ENCODE data around the gene FAM221B. TPM values are rescaled to one million over a fixed set of nuclear protein-coding genes. Genes with fewer than 3 reads are reported as not detected.

The FAM221B gene
- total RNA-seq, 1 experiment from 2014 or later: not detected

GRCh38 chr9:35781066-35781465 lies 47.5 kb downstream of the FAM221B start:
- Histone ChIP-seq H3K4me1 (replicated peaks) (no peaks in the 10 kb centered on the region), H3K4me3 (no peak overlapping the region), H3K36me3 (no peaks in the 10 kb centered on the region), H3K27me3 (replicated peaks) (no peaks in the 10 kb centered on the region), H3K9me3 (replicated peaks) (no peaks in the 10 kb centered on the region), H3K27ac (no peak overlapping the region)
- no peak for DNase-seq (ENCODE audit: low read depth in 1 of 2, low spot score in 2 of 2)

DNA sequence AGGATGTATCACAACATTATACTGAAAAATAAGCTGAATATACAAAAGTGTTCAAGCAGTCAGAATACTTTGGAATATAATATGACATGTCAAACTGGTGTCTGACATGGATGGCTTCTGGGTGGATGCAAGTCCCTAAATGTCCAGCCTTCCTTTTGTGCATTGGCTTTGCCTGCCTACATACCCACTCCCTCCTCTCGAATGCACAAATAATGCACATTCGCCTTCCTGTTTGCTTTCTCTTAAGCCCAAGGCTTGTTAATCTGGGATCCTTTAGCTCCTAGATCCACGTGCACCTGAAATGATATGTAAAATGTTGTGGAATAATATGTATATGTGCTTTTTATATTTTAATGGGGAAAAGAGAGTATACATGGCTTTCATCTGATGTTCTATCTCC lies 50.0 kb downstream of the FAM221B start:
- no peaks in the 10 kb centered on the region for H3K4me1 ChIP-seq (replicated peaks)
- no peak for DNase-seq (ENCODE audit: low read depth in 1 of 2, low spot score in 2 of 2)
- no peaks in the 10 kb centered on the region for H3K9me3 ChIP-seq (replicated peaks)
- no peaks in the 10 kb centered on the region for H3K36me3 ChIP-seq
- no peaks in the 10 kb centered on the region for H3K27me3 ChIP-seq (replicated peaks)
- H3K4me3 ChIP-seq: no peak overlapping the region
- no peak overlapping the region for H3K27ac ChIP-seq

DNA sequence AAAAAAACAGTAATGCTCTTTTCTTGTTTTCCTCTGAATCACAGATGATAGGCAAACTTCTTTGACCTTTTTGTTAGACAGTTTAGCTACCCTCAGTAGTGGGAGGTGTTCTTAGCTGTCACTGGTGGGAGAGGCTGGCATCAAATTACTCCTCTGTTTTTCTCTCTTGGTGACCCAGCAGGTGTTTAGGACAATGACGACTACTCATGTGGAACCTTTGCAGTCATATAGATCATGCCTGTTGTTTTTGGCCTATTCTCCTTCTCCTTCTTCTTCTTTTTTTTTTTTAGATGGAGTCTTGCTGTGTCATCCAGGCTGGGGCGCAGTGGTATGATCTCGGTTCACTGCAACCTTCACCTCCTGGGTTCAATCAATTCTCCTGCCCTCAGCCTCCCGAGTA lies 52.5 kb downstream of the FAM221B start:
- H3K27ac ChIP-seq: no peak overlapping the region
- no peaks in the 10 kb centered on the region for H3K36me3 ChIP-seq
- H3K4me1 ChIP-seq (replicated peaks): no peaks in the 10 kb centered on the region
- no peak for DNase-seq (ENCODE audit: low read depth in 1 of 2, low spot score in 2 of 2)
- H3K27me3 ChIP-seq (replicated peaks): no peaks in the 10 kb centered on the region
- no peak overlapping the region for H3K4me3 ChIP-seq
- H3K9me3 ChIP-seq (replicated peaks): no peaks in the 10 kb centered on the region

DNA sequence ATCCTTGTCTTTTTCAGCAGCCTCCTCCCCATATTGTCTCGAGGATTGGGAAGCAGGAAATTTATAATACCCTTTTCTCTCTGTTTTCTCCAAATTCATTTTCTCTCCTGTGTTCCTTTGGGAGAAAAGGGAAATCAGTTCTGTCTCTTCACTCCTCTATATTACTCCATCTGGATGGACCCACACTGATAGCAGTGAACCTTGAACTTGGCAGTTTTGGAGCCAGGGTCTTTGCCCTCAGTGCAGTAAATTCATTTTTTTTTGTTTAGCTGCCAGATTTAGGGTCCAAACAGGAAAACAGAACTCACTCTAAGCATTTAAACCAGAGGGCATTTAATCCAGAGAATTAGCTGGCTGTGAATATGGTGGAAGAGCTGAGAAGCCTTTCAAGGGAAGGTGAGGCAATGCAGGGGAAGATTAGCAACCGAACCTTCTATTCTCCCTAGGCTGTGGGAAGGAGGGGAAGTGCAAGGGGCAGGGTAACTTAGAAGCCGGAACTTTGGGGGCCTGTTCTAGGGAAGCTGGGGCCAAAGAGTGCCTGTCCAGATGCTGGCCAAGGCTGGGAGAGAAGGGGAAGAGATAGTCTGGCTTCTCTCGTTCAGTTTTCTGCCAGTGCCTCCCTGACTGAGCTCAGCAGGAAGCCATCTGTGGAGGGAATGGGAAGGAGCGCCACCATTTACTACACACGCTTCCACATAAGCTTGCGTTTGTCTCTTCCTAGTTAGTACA lies 53.5 kb downstream of the FAM221B start:
- H3K4me3 ChIP-seq: no peak overlapping the region
- no peaks in the 10 kb centered on the region for H3K4me1 ChIP-seq (replicated peaks)
- DNase-seq (ENCODE audit: low read depth in 1 of 2, low spot score in 2 of 2): no peak
- no peaks in the 10 kb centered on the region for H3K27me3 ChIP-seq (replicated peaks)
- H3K36me3 ChIP-seq: no peaks in the 10 kb centered on the region
- H3K9me3 ChIP-seq (replicated peaks): no peaks in the 10 kb centered on the region
- no peak overlapping the region for H3K27ac ChIP-seq

DNA sequence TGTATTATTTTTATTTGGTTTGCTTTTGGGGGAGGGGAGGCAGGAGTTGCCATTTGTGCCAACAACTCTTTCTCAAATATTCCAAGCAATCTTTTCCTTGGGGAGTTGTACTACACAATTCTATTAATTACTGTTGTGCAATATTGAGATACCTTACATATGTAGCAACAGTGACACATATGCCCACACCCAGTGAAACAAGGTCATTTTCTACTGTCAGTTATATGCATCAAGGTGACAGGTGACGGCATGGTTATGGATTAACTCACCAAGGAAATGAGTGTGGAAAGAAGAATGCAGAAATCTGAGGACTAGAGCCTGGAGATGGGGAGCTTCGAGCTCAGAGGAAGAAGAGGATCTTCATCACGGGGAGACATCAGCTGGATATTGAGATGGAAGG lies 56.6 kb downstream of the FAM221B start:
- DNase-seq (ENCODE audit: low read depth in 1 of 2, low spot score in 2 of 2): no peak
- no peaks in the 10 kb centered on the region for H3K4me1 ChIP-seq (replicated peaks)
- H3K27ac ChIP-seq: no peak overlapping the region
- no peaks in the 10 kb centered on the region for H3K36me3 ChIP-seq
- H3K9me3 ChIP-seq (replicated peaks): no peaks in the 10 kb centered on the region
- H3K4me3 ChIP-seq: no peak overlapping the region
- H3K27me3 ChIP-seq (replicated peaks): no peaks in the 10 kb centered on the region

DNA sequence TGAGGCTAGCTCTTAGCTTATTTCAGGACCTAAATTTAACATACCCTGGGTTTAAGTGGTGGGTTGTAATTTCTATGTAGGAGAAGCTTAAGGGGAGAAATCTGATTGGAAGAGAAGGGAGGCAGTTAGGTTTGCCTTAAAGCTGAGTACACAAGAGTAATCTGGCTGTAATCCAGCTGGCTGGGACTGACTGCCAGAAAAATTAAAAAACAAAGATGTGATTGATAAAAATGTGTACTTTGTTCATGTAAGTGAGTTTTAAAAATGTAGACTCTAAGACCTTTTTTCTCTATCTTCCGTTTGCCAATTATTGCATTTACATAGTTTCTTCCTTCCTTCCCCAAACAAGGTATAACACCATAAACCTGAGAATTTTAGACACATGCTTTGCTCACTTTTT lies 57.0 kb downstream of the FAM221B start:
- Histone ChIP-seq H3K27me3 (replicated peaks) (no peaks in the 10 kb centered on the region), H3K4me3 (no peak overlapping the region), H3K4me1 (replicated peaks) (no peaks in the 10 kb centered on the region), H3K9me3 (replicated peaks) (no peaks in the 10 kb centered on the region), H3K27ac (no peak overlapping the region), H3K36me3 (no peaks in the 10 kb centered on the region)
- no peak for DNase-seq (ENCODE audit: low read depth in 1 of 2, low spot score in 2 of 2)

GRCh38 chr9:35771075-35771433 lies 57.5 kb downstream of the FAM221B start:
- Histone ChIP-seq H3K36me3 (no peaks in the 10 kb centered on the region), H3K9me3 (replicated peaks) (no peaks in the 10 kb centered on the region), H3K27ac (no peak overlapping the region), H3K27me3 (replicated peaks) (no peaks in the 10 kb centered on the region), H3K4me3 (no peak overlapping the region), H3K4me1 (replicated peaks) (no peaks in the 10 kb centered on the region)
- DNase-seq (ENCODE audit: low read depth in 1 of 2, low spot score in 2 of 2): no peak

- DNase-seq (ENCODE audit: low read depth in 1 of 2, low spot score in 2 of 2): no peak
- Histone ChIP-seq H3K4me1 (replicated peaks) (no peaks in the 10 kb centered on the region), H3K27ac (no peak overlapping the region), H3K27me3 (replicated peaks) (no peaks in the 10 kb centered on the region), H3K36me3 (no peaks in the 10 kb centered on the region), H3K9me3 (replicated peaks) (no peaks in the 10 kb centered on the region), H3K4me3 (no peak overlapping the region)
Measured at GRCh38 chr9:35769763-35770162, 58.8 kb downstream of the FAM221B start.

DNA sequence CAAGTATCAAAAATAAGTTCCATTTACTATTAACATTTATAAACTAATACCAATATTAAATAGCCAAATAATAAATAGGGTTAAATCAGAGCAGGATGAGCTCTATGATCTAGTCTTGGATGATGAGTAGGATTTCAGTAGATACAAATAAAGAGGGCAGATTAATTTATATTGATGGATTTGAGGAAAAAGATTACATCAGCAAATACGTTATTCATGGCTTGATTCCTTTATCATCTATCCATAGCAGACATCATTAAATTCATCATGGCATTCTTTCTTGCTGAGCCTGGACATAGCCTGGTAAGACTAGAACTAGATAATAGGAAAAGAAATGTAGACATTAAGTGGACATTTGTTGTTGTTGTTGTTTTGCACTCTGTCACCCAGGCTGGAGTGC lies 61.1 kb downstream of the FAM221B start:
- no peak for DNase-seq (ENCODE audit: low read depth in 1 of 2, low spot score in 2 of 2)
- Histone ChIP-seq H3K4me3 (no peak overlapping the region), H3K27ac (no peak overlapping the region), H3K4me1 (replicated peaks) (no peaks in the 10 kb centered on the region), H3K9me3 (replicated peaks) (no peaks in the 10 kb centered on the region), H3K27me3 (replicated peaks) (no peaks in the 10 kb centered on the region), H3K36me3 (no peaks in the 10 kb centered on the region)

DNA sequence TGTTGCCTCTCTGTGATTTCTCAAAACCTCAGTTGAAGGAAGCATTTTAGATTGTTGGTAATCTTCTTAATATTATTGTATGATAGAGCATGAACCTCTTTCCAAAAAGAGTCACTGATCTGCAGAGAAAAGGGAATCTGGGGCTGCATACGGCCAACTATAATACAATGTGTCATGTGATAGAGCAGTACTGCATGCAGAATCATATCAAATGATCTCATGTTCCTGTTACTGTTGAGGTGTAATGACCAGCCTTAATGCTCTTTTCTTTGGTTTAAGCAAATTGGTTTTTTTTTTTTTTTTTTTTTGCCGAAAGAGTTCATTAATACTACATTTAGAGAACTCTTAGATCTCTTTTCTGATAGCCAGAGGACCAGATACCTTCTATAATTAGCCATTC lies 61.5 kb downstream of the FAM221B start:
- no peak for DNase-seq (ENCODE audit: low read depth in 1 of 2, low spot score in 2 of 2)
- Histone ChIP-seq H3K4me3 (no peak overlapping the region), H3K27ac (no peak overlapping the region), H3K27me3 (replicated peaks) (no peaks in the 10 kb centered on the region), H3K9me3 (replicated peaks) (no peaks in the 10 kb centered on the region), H3K4me1 (replicated peaks) (no peaks in the 10 kb centered on the region), H3K36me3 (no peaks in the 10 kb centered on the region)

Other genes with a start within 250 kb of the FAM221B start
- gene TESK1, start 223.5 kb downstream of the FAM221B start, total RNA-seq (2014; rRNA removed; shearing (Covaris generic)): 1.2 and 5.2 TPM in 2 replicates
- gene CD72, start 210.3 kb downstream of the FAM221B start, total RNA-seq (2014; rRNA removed; shearing (Covaris generic)): not detected in 2 replicates
- not detected in 2 replicates for gene SIT1, start 177.8 kb downstream of the FAM221B start, total RNA-seq (2014; rRNA removed; shearing (Covaris generic))
- gene RMRP, start 170.7 kb downstream of the FAM221B start, total RNA-seq (2014; rRNA removed; shearing (Covaris generic)): 432 and 826 TPM in 2 replicates
- 2.8 and 7.9 TPM in 2 replicates for gene CCDC107, start 170.4 kb downstream of the FAM221B start, total RNA-seq (2014; rRNA removed; shearing (Covaris generic))
- gene ARHGEF39, start 163.5 kb downstream of the FAM221B start, total RNA-seq (2014; rRNA removed; shearing (Covaris generic)): 0.41 and 1.9 TPM in 2 replicates
- gene CA9, start 154.8 kb downstream of the FAM221B start, total RNA-seq (2014; rRNA removed; shearing (Covaris generic)): not detected in 2 replicates
- 823 and 1,421 TPM in 2 replicates for gene TPM2, start 138.8 kb downstream of the FAM221B start, total RNA-seq (2014; rRNA removed; shearing (Covaris generic))
- 137 and 213 TPM in 2 replicates for gene TLN1, start 96.5 kb downstream of the FAM221B start, total RNA-seq (2014; rRNA removed; shearing (Covaris generic))
- 39.2 and 86.7 TPM in 2 replicates for gene CREB3, start 96.1 kb downstream of the FAM221B start, total RNA-seq (2014; rRNA removed; shearing (Covaris generic))
- gene GBA2, start 79.5 kb downstream of the FAM221B start, total RNA-seq (2014; rRNA removed; shearing (Covaris generic)): 15.5 and 16.0 TPM in 2 replicates
- gene RGP1, start 79.4 kb downstream of the FAM221B start, total RNA-seq (2014; rRNA removed; shearing (Covaris generic)): 5.2 and 7.4 TPM in 2 replicates
- gene MSMP, start 74.5 kb downstream of the FAM221B start, total RNA-seq (2014; rRNA removed; shearing (Covaris generic)): not detected in 2 replicates
- gene NPR2, start 37.1 kb downstream of the FAM221B start, total RNA-seq (2014; rRNA removed; shearing (Covaris generic)): 1.5 and 3.9 TPM in 2 replicates
- gene SPAG8, start 16.5 kb downstream of the FAM221B start, total RNA-seq (2014; rRNA removed; shearing (Covaris generic)): 0.13 TPM in 1 of 2 replicates, not detected in the other
- gene HINT2, start 13.7 kb downstream of the FAM221B start, total RNA-seq (2014; rRNA removed; shearing (Covaris generic)): 21.4 and 41.3 TPM in 2 replicates
- 1.4 and 2.8 TPM in 2 replicates for gene TMEM8B, start 496 bp upstream of the FAM221B start, total RNA-seq (2014; rRNA removed; shearing (Covaris generic))
- not detected in 2 replicates for gene OR13J1, start 41.7 kb upstream of the FAM221B start, total RNA-seq (2014; rRNA removed; shearing (Covaris generic))
- gene HRCT1, start 77.5 kb upstream of the FAM221B start, total RNA-seq (2014; rRNA removed; shearing (Covaris generic)): 0.63 TPM in 1 of 2 replicates, not detected in the other
- not detected in 2 replicates for gene SPAAR, start 80.8 kb upstream of the FAM221B start, total RNA-seq (2014; rRNA removed; shearing (Covaris generic))
- gene OR2S2, start 129.4 kb upstream of the FAM221B start, total RNA-seq (2014; rRNA removed; shearing (Covaris generic)): not detected in 2 replicates
- 10.2 and 13.9 TPM in 2 replicates for gene RECK, start 208.2 kb upstream of the FAM221B start, total RNA-seq (2014; rRNA removed; shearing (Covaris generic))

Data from SJSA1 (cell line).